GM23338 (cell line): ENCODE data around the gene C11orf54. TPM values are rescaled to one million over a fixed set of nuclear protein-coding genes. Genes with fewer than 3 reads are reported as not detected.

Experiments used
- ATAC-seq: fragments of 200-7000 bp; cut with Tn5 transposase; 3 replicates; pipeline ENCODE4 v1.9.1; 2020
- DNase-seq: peaks from one replicate; pipeline ENCODE4 v3.0.0-alpha.2; 2015; ENCODE audit warnings: low spot score
- H2AFZ ChIP-seq: fragments of 200-600 bp; sonication (generic); 2 replicates; pipeline ENCODE4 v1.8.0; 2016; ENCODE audit warnings: antibody characterized with exemption, mild to moderate bottlenecking, moderate library complexity
- H3F3A ChIP-seq: fragments of 200-600 bp; sonication (generic); replicated peaks from 2 replicates; pipeline ENCODE4 v1.8.0; 2017; ENCODE audit warnings: antibody characterized with exemption, mixed run types, low read depth
- H3K27ac ChIP-seq: fragments of 200-600 bp; sonication (generic); 2 replicates; pipeline ENCODE4 v1.6.1; 2016; ENCODE audit warnings: low read depth
- H3K27me3 ChIP-seq: fragments of 200-600 bp; sonication (generic); 2 replicates; pipeline ENCODE4 v1.8.0; 2016; ENCODE audit warnings: mild to moderate bottlenecking, mixed run types, moderate library complexity; ENCODE audit not compliant: insufficient read depth
- H3K36me3 ChIP-seq: fragments of 200-600 bp; sonication (generic); 2 replicates; pipeline ENCODE4 v1.8.0; 2016; ENCODE audit warnings: mild to moderate bottlenecking; ENCODE audit not compliant: insufficient read depth
- H3K4me1 ChIP-seq: fragments of 200-600 bp; sonication (generic); 2 replicates; pipeline ENCODE4 v1.8.0; 2016; ENCODE audit warnings: mild to moderate bottlenecking, moderate library complexity; ENCODE audit not compliant: insufficient read depth
- H3K4me2 ChIP-seq: fragments of 200-600 bp; sonication (generic); 2 replicates; pipeline ENCODE4 v1.7.1; 2017; ENCODE audit warnings: mixed run types
- H3K4me3 ChIP-seq: fragments of 200-600 bp; sonication (generic); 2 replicates; pipeline ENCODE4 v1.6.1; 2016; ENCODE audit warnings: mixed run types
- H3K79me2 ChIP-seq: fragments of 200-600 bp; sonication (generic); replicated peaks from 2 replicates; pipeline ENCODE4 v1.8.0; 2017; ENCODE audit warnings: mild to moderate bottlenecking; ENCODE audit not compliant: insufficient read depth
- H3K9me2 ChIP-seq: fragments of 200-600 bp; sonication (generic); 2 replicates; pipeline ENCODE4 v1.8.0; 2017; ENCODE audit not compliant: insufficient read depth
- H4K20me1 ChIP-seq: fragments of 200-600 bp; sonication (generic); replicated peaks from 2 replicates; pipeline ENCODE4 v1.8.0; 2017; ENCODE audit warnings: mild to moderate bottlenecking; ENCODE audit not compliant: insufficient read depth
- H3K27ac Mint-ChIP-seq: 2 replicates; pipeline ENCODE4 v1.8.0; 2020; ENCODE audit warnings: inconsistent platforms, mild to moderate bottlenecking, moderate library complexity, mixed read lengths
- H3K27me3 Mint-ChIP-seq: 3 replicates; pipeline ENCODE4 v1.8.0; 2022; ENCODE audit warnings: low read depth, mild to moderate bottlenecking, moderate library complexity, mixed read lengths, inconsistent platforms; ENCODE audit not compliant: insufficient read depth, poor library complexity
- H3K36me3 Mint-ChIP-seq: 3 replicates; pipeline ENCODE4 v1.8.0; 2021; ENCODE audit warnings: low read depth, mild to moderate bottlenecking, inconsistent platforms, moderate library complexity, mixed read lengths
- H3K4me1 Mint-ChIP-seq: 3 replicates; pipeline ENCODE4 v1.8.0; 2020; ENCODE audit warnings: mild to moderate bottlenecking, inconsistent platforms, mixed read lengths
- H3K4me3 Mint-ChIP-seq: 3 replicates; pipeline ENCODE4 v1.8.0; 2021; ENCODE audit warnings: moderate library complexity, mild to moderate bottlenecking, inconsistent platforms, mixed read lengths
- H3K9me3 Mint-ChIP-seq: 3 replicates; pipeline ENCODE4 v1.8.0; 2020; ENCODE audit warnings: moderate library complexity, mild to moderate bottlenecking, inconsistent platforms, mixed read lengths
- CREB1 ChIP-seq: fragments of 250-450 bp; sonication (Bioruptor Pico); IDR thresholded peaks from 2 replicates; pipeline ENCODE4 v1.5.0; 2020; ENCODE audit warnings: low read depth, mild to moderate bottlenecking, moderate library complexity
- EZH2 ChIP-seq: fragments of 200-600 bp; sonication (generic); IDR thresholded peaks from one replicate; pipeline ENCODE4 v1.8.0; 2017; ENCODE audit warnings: antibody characterized with exemption, mild to moderate bottlenecking, low read depth; ENCODE audit not compliant: unreplicated experiment
- EZH2phosphoT487 ChIP-seq: fragments of 200-600 bp; sonication (generic); IDR thresholded peaks from one replicate; pipeline ENCODE4 v1.8.1; 2018; ENCODE audit warnings: antibody characterized with exemption; ENCODE audit not compliant: unreplicated experiment
- JUNB ChIP-seq: IDR thresholded peaks from one replicate; pipeline ENCODE4 v1.6.1; 2016; ENCODE audit warnings: antibody characterized with exemption; ENCODE audit not compliant: unreplicated experiment
- NANOG ChIP-seq: IDR thresholded peaks from 2 replicates; pipeline ENCODE4 v1.6.1; 2016; ENCODE audit warnings: antibody characterized with exemption, borderline replicate concordance
- POLR2AphosphoS5 ChIP-seq: IDR thresholded peaks from 2 replicates; pipeline ENCODE4 v1.6.1; 2016; ENCODE audit warnings: antibody characterized with exemption, low read depth
- STAT1 ChIP-seq: IDR thresholded peaks from one replicate; pipeline ENCODE4 v1.6.1; 2016; ENCODE audit warnings: antibody characterized with exemption; ENCODE audit not compliant: unreplicated experiment
- ZNF114 ChIP-seq: fragments of 250-450 bp; sonication (Bioruptor Pico); IDR thresholded peaks from 2 replicates; pipeline ENCODE4 v1.5.0; 2020; ENCODE audit warnings: mild to moderate bottlenecking, moderate library complexity
- ZNF331 ChIP-seq: fragments of 250-450 bp; sonication (Bioruptor Pico); IDR thresholded peaks from 2 replicates; pipeline ENCODE4 v1.5.0; 2020; ENCODE audit warnings: low read depth, mild to moderate bottlenecking, moderate library complexity
- polyA plus RNA-seq: library from polyadenylated mRNA; unstranded; fragments of >200 nt; fragmentation: Nextera tagmentation; extraction: Ambion mirVana; gene quantifications from 2 replicates; pipeline ENCODE4 v1.2.1, GENCODE V29; 2016
- total RNA-seq: library from RNA; depleted of rRNA; stranded (reverse); fragments of >200 nt; shearing (Covaris generic); gene quantifications from 2 replicates; pipeline ENCODE4 v1.2.3, GENCODE V29; 2014
- TF ChIP-seq, protein P1 (sequence below): IDR thresholded peaks from 2 replicates; pipeline ENCODE4 v1.6.1; 2016; ENCODE audit warnings: antibody characterized with exemption
- TF ChIP-seq, protein P2 (sequence below), 2 experiments: fragments of 200-600 bp in 1 of 2; sonication (generic) in 1 of 2; conservative IDR thresholded peaks; 2 replicates each; pipeline versions ENCODE4 v1.5.1 to v1.6.1; 2016 to 2017; ENCODE audit warnings: antibody characterized with exemption in 2 of 2, low read depth in 2 of 2, mild to moderate bottlenecking in 2 of 2, moderate library complexity in 1 of 2
- TF ChIP-seq, protein P3 (sequence below): IDR thresholded peaks from one replicate; pipeline ENCODE4 v1.6.1; 2018; ENCODE audit warnings: antibody characterized with exemption; ENCODE audit not compliant: unreplicated experiment
- TF ChIP-seq, protein P4 (sequence below): fragments of 250-450 bp; sonication (Bioruptor Pico); IDR thresholded peaks from 2 replicates; pipeline ENCODE4 v1.5.0; 2020; ENCODE audit warnings: mild to moderate bottlenecking, moderate library complexity

C11orf54 gene
- total and polyA plus RNA-seq, 2 experiments from 2014 or later = 35.8 to 38.8 TPM

DNA sequence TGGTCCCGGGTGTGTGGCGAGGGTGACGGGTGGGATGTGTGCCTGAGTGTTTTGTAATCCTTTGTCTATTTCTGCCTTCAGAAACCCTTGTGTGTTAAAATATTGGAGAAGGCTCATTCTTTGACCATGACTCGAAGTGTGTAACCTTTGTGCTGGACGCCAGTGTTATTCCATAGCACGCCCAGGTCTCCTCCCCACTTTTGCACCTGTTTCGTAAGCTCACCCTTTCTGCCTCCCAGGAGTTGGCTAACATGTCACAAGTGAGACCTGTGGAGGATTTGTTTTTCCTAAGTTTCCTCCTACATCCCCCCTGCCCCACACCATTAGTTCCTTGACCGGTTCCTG is 382 bp downstream of the C11orf54 start:
- no peak for TF ChIP-seq POLR2AphosphoS5
- TF ChIP-seq EZH2 = no peak
- TF ChIP-seq, protein P1, sequence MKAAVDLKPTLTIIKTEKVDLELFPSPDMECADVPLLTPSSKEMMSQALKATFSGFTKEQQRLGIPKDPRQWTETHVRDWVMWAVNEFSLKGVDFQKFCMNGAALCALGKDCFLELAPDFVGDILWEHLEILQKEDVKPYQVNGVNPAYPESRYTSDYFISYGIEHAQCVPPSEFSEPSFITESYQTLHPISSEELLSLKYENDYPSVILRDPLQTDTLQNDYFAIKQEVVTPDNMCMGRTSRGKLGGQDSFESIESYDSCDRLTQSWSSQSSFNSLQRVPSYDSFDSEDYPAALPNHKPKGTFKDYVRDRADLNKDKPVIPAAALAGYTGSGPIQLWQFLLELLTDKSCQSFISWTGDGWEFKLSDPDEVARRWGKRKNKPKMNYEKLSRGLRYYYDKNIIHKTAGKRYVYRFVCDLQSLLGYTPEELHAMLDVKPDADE = no peak
- no peak for TF ChIP-seq STAT1
- TF ChIP-seq EZH2phosphoT487 = no peak
- TF ChIP-seq, protein P2, sequence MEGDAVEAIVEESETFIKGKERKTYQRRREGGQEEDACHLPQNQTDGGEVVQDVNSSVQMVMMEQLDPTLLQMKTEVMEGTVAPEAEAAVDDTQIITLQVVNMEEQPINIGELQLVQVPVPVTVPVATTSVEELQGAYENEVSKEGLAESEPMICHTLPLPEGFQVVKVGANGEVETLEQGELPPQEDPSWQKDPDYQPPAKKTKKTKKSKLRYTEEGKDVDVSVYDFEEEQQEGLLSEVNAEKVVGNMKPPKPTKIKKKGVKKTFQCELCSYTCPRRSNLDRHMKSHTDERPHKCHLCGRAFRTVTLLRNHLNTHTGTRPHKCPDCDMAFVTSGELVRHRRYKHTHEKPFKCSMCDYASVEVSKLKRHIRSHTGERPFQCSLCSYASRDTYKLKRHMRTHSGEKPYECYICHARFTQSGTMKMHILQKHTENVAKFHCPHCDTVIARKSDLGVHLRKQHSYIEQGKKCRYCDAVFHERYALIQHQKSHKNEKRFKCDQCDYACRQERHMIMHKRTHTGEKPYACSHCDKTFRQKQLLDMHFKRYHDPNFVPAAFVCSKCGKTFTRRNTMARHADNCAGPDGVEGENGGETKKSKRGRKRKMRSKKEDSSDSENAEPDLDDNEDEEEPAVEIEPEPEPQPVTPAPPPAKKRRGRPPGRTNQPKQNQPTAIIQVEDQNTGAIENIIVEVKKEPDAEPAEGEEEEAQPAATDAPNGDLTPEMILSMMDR (conservative IDR thresholded peaks at IDR 0.05; ENCODE audit: low read depth in 2 of 2) = no peak
- TF ChIP-seq NANOG = no peak
- TF ChIP-seq CREB1 (CRISPR knock-in tag) = no peak
- no peak for TF ChIP-seq JUNB
- TF ChIP-seq, protein P3, sequence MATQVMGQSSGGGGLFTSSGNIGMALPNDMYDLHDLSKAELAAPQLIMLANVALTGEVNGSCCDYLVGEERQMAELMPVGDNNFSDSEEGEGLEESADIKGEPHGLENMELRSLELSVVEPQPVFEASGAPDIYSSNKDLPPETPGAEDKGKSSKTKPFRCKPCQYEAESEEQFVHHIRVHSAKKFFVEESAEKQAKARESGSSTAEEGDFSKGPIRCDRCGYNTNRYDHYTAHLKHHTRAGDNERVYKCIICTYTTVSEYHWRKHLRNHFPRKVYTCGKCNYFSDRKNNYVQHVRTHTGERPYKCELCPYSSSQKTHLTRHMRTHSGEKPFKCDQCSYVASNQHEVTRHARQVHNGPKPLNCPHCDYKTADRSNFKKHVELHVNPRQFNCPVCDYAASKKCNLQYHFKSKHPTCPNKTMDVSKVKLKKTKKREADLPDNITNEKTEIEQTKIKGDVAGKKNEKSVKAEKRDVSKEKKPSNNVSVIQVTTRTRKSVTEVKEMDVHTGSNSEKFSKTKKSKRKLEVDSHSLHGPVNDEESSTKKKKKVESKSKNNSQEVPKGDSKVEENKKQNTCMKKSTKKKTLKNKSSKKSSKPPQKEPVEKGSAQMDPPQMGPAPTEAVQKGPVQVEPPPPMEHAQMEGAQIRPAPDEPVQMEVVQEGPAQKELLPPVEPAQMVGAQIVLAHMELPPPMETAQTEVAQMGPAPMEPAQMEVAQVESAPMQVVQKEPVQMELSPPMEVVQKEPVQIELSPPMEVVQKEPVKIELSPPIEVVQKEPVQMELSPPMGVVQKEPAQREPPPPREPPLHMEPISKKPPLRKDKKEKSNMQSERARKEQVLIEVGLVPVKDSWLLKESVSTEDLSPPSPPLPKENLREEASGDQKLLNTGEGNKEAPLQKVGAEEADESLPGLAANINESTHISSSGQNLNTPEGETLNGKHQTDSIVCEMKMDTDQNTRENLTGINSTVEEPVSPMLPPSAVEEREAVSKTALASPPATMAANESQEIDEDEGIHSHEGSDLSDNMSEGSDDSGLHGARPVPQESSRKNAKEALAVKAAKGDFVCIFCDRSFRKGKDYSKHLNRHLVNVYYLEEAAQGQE = no peak
- TF ChIP-seq, protein P4, sequence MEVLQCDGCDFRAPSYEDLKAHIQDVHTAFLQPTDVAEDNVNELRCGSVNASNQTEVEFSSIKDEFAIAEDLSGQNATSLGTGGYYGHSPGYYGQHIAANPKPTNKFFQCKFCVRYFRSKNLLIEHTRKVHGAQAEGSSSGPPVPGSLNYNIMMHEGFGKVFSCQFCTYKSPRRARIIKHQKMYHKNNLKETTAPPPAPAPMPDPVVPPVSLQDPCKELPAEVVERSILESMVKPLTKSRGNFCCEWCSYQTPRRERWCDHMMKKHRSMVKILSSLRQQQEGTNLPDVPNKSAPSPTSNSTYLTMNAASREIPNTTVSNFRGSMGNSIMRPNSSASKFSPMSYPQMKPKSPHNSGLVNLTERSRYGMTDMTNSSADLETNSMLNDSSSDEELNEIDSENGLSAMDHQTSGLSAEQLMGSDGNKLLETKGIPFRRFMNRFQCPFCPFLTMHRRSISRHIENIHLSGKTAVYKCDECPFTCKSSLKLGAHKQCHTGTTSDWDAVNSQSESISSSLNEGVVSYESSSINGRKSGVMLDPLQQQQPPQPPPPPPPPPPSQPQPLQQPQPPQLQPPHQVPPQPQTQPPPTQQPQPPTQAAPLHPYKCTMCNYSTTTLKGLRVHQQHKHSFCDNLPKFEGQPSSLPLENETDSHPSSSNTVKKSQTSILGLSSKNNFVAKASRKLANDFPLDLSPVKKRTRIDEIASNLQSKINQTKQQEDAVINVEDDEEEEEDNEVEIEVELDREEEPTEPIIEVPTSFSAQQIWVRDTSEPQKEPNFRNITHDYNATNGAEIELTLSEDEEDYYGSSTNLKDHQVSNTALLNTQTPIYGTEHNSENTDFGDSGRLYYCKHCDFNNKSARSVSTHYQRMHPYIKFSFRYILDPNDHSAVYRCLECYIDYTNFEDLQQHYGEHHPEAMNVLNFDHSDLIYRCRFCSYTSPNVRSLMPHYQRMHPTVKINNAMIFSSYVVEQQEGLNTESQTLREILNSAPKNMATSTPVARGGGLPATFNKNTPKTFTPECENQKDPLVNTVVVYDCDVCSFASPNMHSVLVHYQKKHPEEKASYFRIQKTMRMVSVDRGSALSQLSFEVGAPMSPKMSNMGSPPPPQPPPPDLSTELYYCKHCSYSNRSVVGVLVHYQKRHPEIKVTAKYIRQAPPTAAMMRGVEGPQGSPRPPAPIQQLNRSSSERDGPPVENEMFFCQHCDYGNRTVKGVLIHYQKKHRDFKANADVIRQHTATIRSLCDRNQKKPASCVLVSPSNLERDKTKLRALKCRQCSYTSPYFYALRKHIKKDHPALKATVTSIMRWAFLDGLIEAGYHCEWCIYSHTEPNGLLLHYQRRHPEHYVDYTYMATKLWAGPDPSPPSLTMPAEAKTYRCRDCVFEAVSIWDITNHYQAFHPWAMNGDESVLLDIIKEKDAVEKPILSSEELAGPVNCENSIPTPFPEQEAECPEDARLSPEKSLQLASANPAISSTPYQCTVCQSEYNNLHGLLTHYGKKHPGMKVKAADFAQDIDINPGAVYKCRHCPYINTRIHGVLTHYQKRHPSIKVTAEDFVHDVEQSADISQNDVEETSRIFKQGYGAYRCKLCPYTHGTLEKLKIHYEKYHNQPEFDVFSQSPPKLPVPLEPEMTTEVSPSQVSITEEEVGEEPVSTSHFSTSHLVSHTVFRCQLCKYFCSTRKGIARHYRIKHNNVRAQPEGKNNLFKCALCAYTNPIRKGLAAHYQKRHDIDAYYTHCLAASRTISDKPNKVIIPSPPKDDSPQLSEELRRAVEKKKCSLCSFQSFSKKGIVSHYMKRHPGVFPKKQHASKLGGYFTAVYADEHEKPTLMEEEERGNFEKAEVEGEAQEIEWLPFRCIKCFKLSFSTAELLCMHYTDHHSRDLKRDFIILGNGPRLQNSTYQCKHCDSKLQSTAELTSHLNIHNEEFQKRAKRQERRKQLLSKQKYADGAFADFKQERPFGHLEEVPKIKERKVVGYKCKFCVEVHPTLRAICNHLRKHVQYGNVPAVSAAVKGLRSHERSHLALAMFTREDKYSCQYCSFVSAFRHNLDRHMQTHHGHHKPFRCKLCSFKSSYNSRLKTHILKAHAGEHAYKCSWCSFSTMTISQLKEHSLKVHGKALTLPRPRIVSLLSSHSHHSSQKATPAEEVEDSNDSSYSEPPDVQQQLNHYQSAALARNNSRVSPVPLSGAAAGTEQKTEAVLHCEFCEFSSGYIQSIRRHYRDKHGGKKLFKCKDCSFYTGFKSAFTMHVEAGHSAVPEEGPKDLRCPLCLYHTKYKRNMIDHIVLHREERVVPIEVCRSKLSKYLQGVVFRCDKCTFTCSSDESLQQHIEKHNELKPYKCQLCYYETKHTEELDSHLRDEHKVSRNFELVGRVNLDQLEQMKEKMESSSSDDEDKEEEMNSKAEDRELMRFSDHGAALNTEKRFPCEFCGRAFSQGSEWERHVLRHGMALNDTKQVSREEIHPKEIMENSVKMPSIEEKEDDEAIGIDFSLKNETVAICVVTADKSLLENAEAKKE = no peak
- TF ChIP-seq ZNF331 (CRISPR knock-in tag) = no peak
- TF ChIP-seq ZNF114 (CRISPR knock-in tag) = no peak
- Histone ChIP-seq H3K27me3 (no peaks in the 10 kb centered on the region), H3K4me1 (peaks cover 22% of the 10 kb centered on the region), H4K20me1 (peaks cover 25% of the 10 kb centered on the region), H3F3A (peaks cover 12% of the 10 kb centered on the region), H3K36me3 (peaks cover 31% of the 10 kb centered on the region), H3K79me2 (peaks cover 77% of the 10 kb centered on the region), H3K9me2 (no peaks in the 10 kb centered on the region), H2AFZ (peak overlapping the region; percentile 90), H3K27ac (peak overlapping the region; percentile 56; the same call in 1 of the 2 replicates), H3K4me2 (peak overlapping the region; percentile 80), H3K4me3 (peak overlapping the region; percentile 63)
- H3K9me3 Mint-ChIP-seq = peaks cover 7% of the 10 kb centered on the region; the same call in 2 of the 3 replicates
- ATAC-seq (peak; percentile 25), DNase-seq (peak; percentile 51)
- H3K4me3 Mint-ChIP-seq = peak overlapping the region; percentile 100
- peaks cover 22% of the 10 kb centered on the region for H3K27me3 Mint-ChIP-seq
- H3K27ac Mint-ChIP-seq = peak overlapping the region; percentile 100
- H3K4me1 Mint-ChIP-seq = peaks cover 36% of the 10 kb centered on the region
- peaks cover 46% of the 10 kb centered on the region for H3K36me3 Mint-ChIP-seq
